GM12874 (cell line): ENCODE results near the gene PRR11.

Experiments used
- CTCF ChIP-seq: IDR thresholded peaks from 2 replicates; pipeline ENCODE4 v1.5.1; 2011; ENCODE audit warnings: low read depth, mild to moderate bottlenecking, control low read depth, low read length, moderate library complexity; ENCODE audit not compliant: insufficient read depth

The PRR11 gene

GRCh38 chr17:59174671-59175070, 19.1 kb downstream of the PRR11 start:
- no peak for TF ChIP-seq CTCF

- no peak for TF ChIP-seq CTCF
Measured at GRCh38 chr17:59175076-59175475, 19.5 kb downstream of the PRR11 start.

GRCh38 chr17:59178266-59178985, 22.9 kb downstream of the PRR11 start:
- TF ChIP-seq CTCF: no peak

DNA sequence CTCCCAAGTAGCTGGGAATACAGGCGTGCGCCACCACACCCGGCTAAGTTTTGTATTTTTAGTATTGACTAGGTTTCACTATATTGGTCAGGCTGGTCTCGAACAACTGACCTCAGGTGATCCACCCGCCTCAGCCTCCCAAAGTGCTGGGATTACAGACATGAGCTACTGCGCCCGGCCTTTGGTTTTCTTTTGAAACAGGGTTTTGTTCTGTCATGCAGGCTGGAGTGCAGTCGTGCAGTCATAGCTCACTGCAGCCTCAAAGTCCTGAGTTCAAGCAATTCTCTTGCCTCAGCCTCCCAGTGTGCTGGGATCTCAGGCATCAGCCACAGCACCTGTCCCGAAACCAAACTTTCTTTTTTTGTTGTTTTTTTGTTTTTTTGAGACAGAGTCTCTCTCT, 25.1 kb downstream of the PRR11 start:
- TF ChIP-seq CTCF: no peak

- TF ChIP-seq CTCF: no peak
Measured at GRCh38 chr17:59181481-59181880, 25.9 kb downstream of the PRR11 start.

DNA sequence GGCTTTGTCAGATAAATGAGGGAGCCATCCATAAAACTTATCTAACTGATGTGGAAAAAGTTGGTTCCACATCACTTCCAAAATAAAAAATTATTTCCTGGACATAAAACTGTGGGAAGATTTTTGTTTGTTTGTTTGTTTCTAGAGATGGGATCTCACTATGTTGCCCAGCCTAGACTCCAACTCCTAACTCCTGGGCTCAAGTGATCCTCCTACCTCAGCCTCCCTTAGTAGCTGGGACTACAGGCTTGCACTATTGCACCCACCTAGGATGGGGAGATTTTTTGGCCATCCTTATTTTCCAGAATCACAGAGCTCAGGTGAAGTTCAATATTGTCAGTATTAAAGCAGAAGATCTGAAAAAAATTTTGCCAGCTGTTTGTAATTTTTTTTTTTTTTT, 30.5 kb downstream of the PRR11 start:
- TF ChIP-seq CTCF: no peak

DNA sequence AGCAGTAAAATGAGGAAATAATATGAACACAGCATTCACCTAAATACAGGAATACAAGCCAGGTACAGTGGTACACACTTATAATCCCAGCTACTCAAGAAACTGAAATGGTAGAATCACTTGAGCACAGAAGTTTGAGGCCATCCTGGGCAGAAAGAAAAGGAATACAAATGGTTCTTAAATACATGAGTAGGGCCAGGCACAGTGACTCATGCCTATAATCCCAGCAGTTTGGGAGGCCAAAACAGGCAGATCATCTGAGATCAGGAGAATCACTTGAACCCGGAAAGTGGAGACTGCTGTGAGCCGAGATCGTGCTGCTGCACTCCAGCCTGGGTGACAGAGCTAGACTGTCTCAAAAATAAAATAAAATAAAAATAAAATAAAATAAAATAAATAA, 31.3 kb downstream of the PRR11 start:
- no peak for TF ChIP-seq CTCF
